ENCODE measurements around the gene DICER1. TPM values are rescaled to one million over a fixed set of nuclear protein-coding genes. Genes with fewer than 3 reads are reported as not detected.

The DICER1 gene
- total RNA-seq, 1 donor from 2014 or later, result 70.0 TPM

- Histone ChIP-seq H3K9ac (no peak overlapping the region), H3K27me3 (no peaks in the 10 kb centered on the region), H3K9me3 (ENCODE audit: low read depth) (no peaks in the 10 kb centered on the region), H3K4me2 (no peak overlapping the region), H3K4me3 (no peak overlapping the region), H3K4me1 (no peaks in the 10 kb centered on the region), H3K27ac (no peak overlapping the region), H4K20me1 (ENCODE audit: low read depth) (no peaks in the 10 kb centered on the region), H3F3A (ENCODE audit: low read depth) (no peaks in the 10 kb centered on the region), H3K36me3 (peaks cover 6% of the 10 kb centered on the region), H3K79me2 (ENCODE audit: low read depth) (no peaks in the 10 kb centered on the region), H2AFZ (replicated peaks) (no peak overlapping the region)
- H3K27ac Mint-ChIP-seq, result no peak overlapping the region
- peaks cover 36% of the 10 kb centered on the region for H3K36me3 Mint-ChIP-seq
- H3K27me3 Mint-ChIP-seq (ENCODE audit: insufficient read depth, low read depth), result peaks cover 2% of the 10 kb centered on the region
- no peak overlapping the region for H3K4me3 Mint-ChIP-seq
- H3K9me3 Mint-ChIP-seq, result no peaks in the 10 kb centered on the region
- no peak for DNase-seq (ENCODE audit: low spot score)
- TF ChIP-seq CTCF (IDR thresholded peaks at IDR 0.05) (no peak), EZH2 (IDR thresholded peaks at IDR 0.05) (no peak), EZH2phosphoT487 (IDR thresholded peaks at IDR 0.05) (no peak)
- H3K4me1 Mint-ChIP-seq, result peaks cover 3% of the 10 kb centered on the region
Observed at GRCh38 chr14:95085321-95085720, 72.0 kb downstream of the DICER1 start.

- no peaks in the 10 kb centered on the region for H3F3A ChIP-seq (ENCODE audit: low read depth)
- no peaks in the 10 kb centered on the region for H3K4me1 Mint-ChIP-seq
- H3K27ac Mint-ChIP-seq, result no peak overlapping the region
- H3K9me3 Mint-ChIP-seq, result no peaks in the 10 kb centered on the region
- no peak overlapping the region for H3K4me3 ChIP-seq
- H3K27me3 Mint-ChIP-seq (ENCODE audit: insufficient read depth, low read depth), result peaks cover 6% of the 10 kb centered on the region
- no peaks in the 10 kb centered on the region for H3K36me3 ChIP-seq
- no peak overlapping the region for H3K4me2 ChIP-seq
- H3K79me2 ChIP-seq (ENCODE audit: low read depth), result no peaks in the 10 kb centered on the region
- TF ChIP-seq EZH2phosphoT487 (IDR thresholded peaks at IDR 0.05) (no peak), EZH2 (IDR thresholded peaks at IDR 0.05) (no peak)
- no peak overlapping the region for H3K27ac ChIP-seq
- no peak overlapping the region for H3K9ac ChIP-seq
- no peak overlapping the region for H3K4me3 Mint-ChIP-seq
- H3K27me3 ChIP-seq, result no peaks in the 10 kb centered on the region
- peaks cover 10% of the 10 kb centered on the region for H3K36me3 Mint-ChIP-seq
- no peaks in the 10 kb centered on the region for H3K4me1 ChIP-seq
- no peaks in the 10 kb centered on the region for H3K9me3 ChIP-seq (ENCODE audit: low read depth)
- no peak for DNase-seq (ENCODE audit: low spot score)
- H4K20me1 ChIP-seq (ENCODE audit: low read depth), result no peaks in the 10 kb centered on the region
- no peak overlapping the region for H2AFZ ChIP-seq (replicated peaks)
Observed at GRCh38 chr14:95078867-95079266, 78.5 kb downstream of the DICER1 start.

- no peak for DNase-seq (ENCODE audit: low spot score)
- no peak overlapping the region for H3K9ac ChIP-seq
- H2AFZ ChIP-seq (replicated peaks), result no peak overlapping the region
- Mint-ChIP-seq H3K27me3 (ENCODE audit: insufficient read depth, low read depth) (peaks cover 6% of the 10 kb centered on the region), H3K9me3 (no peaks in the 10 kb centered on the region), H3K4me1 (peaks cover 2% of the 10 kb centered on the region), H3K36me3 (peaks cover 3% of the 10 kb centered on the region), H3K27ac (no peak overlapping the region), H3K4me3 (no peak overlapping the region)
- TF ChIP-seq EZH2phosphoT487 (IDR thresholded peaks at IDR 0.05) (no peak), CTCF (IDR thresholded peaks at IDR 0.05) (no peak), EZH2 (IDR thresholded peaks at IDR 0.05) (no peak)
- no peaks in the 10 kb centered on the region for H3K27me3 ChIP-seq
- no peak overlapping the region for H3K27ac ChIP-seq
- H3K4me2 ChIP-seq, result no peak overlapping the region
- H3F3A ChIP-seq (ENCODE audit: low read depth), result peaks cover 2% of the 10 kb centered on the region
- H3K36me3 ChIP-seq, result no peaks in the 10 kb centered on the region
- H4K20me1 ChIP-seq (ENCODE audit: low read depth), result no peaks in the 10 kb centered on the region
- no peaks in the 10 kb centered on the region for H3K79me2 ChIP-seq (ENCODE audit: low read depth)
- no peak overlapping the region for H3K4me3 ChIP-seq
- H3K9me3 ChIP-seq (ENCODE audit: low read depth), result no peaks in the 10 kb centered on the region
- H3K4me1 ChIP-seq, result peaks cover 7% of the 10 kb centered on the region
Observed at GRCh38 chr14:95077345-95077744, 80.0 kb downstream of the DICER1 start.

- no peak overlapping the region for H2AFZ ChIP-seq (replicated peaks)
- H3K27ac ChIP-seq, result no peak overlapping the region
- H3K27me3 Mint-ChIP-seq (ENCODE audit: insufficient read depth, low read depth), result peaks cover 7% of the 10 kb centered on the region
- DNase-seq (ENCODE audit: low spot score), result no peak
- H3K36me3 ChIP-seq, result no peaks in the 10 kb centered on the region
- H3K27ac Mint-ChIP-seq, result no peak overlapping the region
- no peaks in the 10 kb centered on the region for H3K9me3 Mint-ChIP-seq
- no peaks in the 10 kb centered on the region for H4K20me1 ChIP-seq (ENCODE audit: low read depth)
- H3K4me2 ChIP-seq, result no peak overlapping the region
- H3K36me3 Mint-ChIP-seq, result no peaks in the 10 kb centered on the region
- H3K9ac ChIP-seq, result no peak overlapping the region
- no peak overlapping the region for H3K4me3 Mint-ChIP-seq
- H3K27me3 ChIP-seq, result no peaks in the 10 kb centered on the region
- H3K4me1 Mint-ChIP-seq, result peaks cover 17% of the 10 kb centered on the region
- TF ChIP-seq EZH2 (IDR thresholded peaks at IDR 0.05), result no peak
- TF ChIP-seq CTCF (IDR thresholded peaks at IDR 0.05), result no peak
- no peak for TF ChIP-seq EZH2phosphoT487 (IDR thresholded peaks at IDR 0.05)
- H3K9me3 ChIP-seq (ENCODE audit: low read depth), result no peaks in the 10 kb centered on the region
- peaks cover 21% of the 10 kb centered on the region for H3K4me1 ChIP-seq
- H3K79me2 ChIP-seq (ENCODE audit: low read depth), result no peaks in the 10 kb centered on the region
- peaks cover 14% of the 10 kb centered on the region for H3F3A ChIP-seq (ENCODE audit: low read depth)
- no peak overlapping the region for H3K4me3 ChIP-seq
Observed at GRCh38 chr14:95075789-95076188, 81.5 kb downstream of the DICER1 start.

All from neural progenitor cell (in vitro differentiated cells).